Spinal cord (tissue), 10 donors: ENCODE measurements around the gene OSBPL10. TPM values are rescaled to one million over a fixed set of nuclear protein-coding genes. Genes with fewer than 3 reads are reported as not detected.
A peak's percentile ranks its signal among the peaks of the same experiment; 100 is the strongest.
"Not testable (repeated sequence)": the region's sequence is repeated elsewhere in the genome, so short reads cannot be mapped to it uniquely, and the experiment has no call there.

Source experiments
- DNase-seq, 6 donors: peaks; one replicate each; pipeline versions ENCODE4 v3.0.0 to v3.0.0-alpha.2; 2013 to 2015; ENCODE audit warnings: low spot score in 6 of 6, low read depth in 4 of 6
- H3K27ac ChIP-seq: one replicate; pipeline ENCODE4 v1.5.1; 2013; ENCODE audit warnings: low read depth, low read length, control low read depth
- H3K27me3 ChIP-seq: one replicate; pipeline ENCODE4 v1.6.1; 2013; ENCODE audit warnings: low read length; ENCODE audit not compliant: control insufficient read depth, insufficient read depth
- H3K36me3 ChIP-seq: one replicate; pipeline ENCODE4 v1.6.1; 2013; ENCODE audit warnings: low read length; ENCODE audit not compliant: control insufficient read depth, insufficient read depth
- H3K4me1 ChIP-seq: one replicate; pipeline ENCODE4 v1.6.1; 2013; ENCODE audit warnings: low read length; ENCODE audit not compliant: control insufficient read depth, insufficient read depth
- H3K4me3 ChIP-seq: one replicate; pipeline ENCODE4 v1.5.1; 2013; ENCODE audit warnings: low read depth, low read length, control low read depth
- H3K9me3 ChIP-seq: one replicate; pipeline ENCODE4 v1.6.1; 2013; ENCODE audit warnings: low read length; ENCODE audit not compliant: control insufficient read depth, insufficient read depth
- WGBS: methylation state at CpG from one replicate; pipeline ENCODE4 v1.1.5; 2013; ENCODE audit warnings: missing lambda C conversion rate; ENCODE audit not compliant: insufficient coverage; 5-methylcytosine and 5-hydroxymethylcytosine counted together
- long read RNA-seq, 4 donors: transcript quantifications; one replicate each; lab custom pipeline, GENCODE V29; 2026
- polyA plus RNA-seq, 2 donors: library from polyadenylated mRNA; unstranded; fragments of 120-200 nt; gene quantifications; one replicate each; pipeline ENCODE4 v1.2.1, GENCODE V29; 2013; ENCODE audit not compliant: insufficient read length in 2 of 2
- total RNA-seq, 2 donors: library from RNA; depleted of rRNA in 1 of 2; stranded (reverse); fragments of 120-200 nt in 1 of 2; fragments of >200 nt in 1 of 2; gene quantifications; one replicate each; pipeline versions ENCODE4 v1.2.3 to v1.2.4, GENCODE V29; 2013 to 2014
- donor health status: healthy.

OSBPL10 gene, protein sequence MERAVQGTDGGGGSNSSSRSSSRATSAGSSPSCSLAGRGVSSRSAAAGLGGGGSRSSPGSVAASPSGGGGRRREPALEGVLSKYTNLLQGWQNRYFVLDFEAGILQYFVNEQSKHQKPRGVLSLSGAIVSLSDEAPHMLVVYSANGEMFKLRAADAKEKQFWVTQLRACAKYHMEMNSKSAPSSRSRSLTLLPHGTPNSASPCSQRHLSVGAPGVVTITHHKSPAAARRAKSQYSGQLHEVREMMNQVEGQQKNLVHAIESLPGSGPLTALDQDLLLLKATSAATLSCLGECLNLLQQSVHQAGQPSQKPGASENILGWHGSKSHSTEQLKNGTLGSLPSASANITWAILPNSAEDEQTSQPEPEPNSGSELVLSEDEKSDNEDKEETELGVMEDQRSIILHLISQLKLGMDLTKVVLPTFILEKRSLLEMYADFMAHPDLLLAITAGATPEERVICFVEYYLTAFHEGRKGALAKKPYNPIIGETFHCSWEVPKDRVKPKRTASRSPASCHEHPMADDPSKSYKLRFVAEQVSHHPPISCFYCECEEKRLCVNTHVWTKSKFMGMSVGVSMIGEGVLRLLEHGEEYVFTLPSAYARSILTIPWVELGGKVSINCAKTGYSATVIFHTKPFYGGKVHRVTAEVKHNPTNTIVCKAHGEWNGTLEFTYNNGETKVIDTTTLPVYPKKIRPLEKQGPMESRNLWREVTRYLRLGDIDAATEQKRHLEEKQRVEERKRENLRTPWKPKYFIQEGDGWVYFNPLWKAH
- total RNA-seq: 10 to 100 TPM in 1 of 2 donors, 1 to 10 TPM in 1; 6.2 to 10.5 TPM
- polyA plus RNA-seq: 1 to 10 TPM; 6.5 to 7.8 TPM
- long read RNA-seq, donor 1, partial matches to known transcripts: 0 of 2 reads
- long read RNA-seq, donor 1, other reads (novel, unspliced or antisense): 0 of 2 reads
- long read RNA-seq, donor 2: 0 reads
- long read RNA-seq, donor 3: 0 reads
- long read RNA-seq, donor 4, full-length matches to known transcripts: 4 of 14 reads
- long read RNA-seq, donor 4, partial matches to known transcripts: 10 of 14 reads
- long read RNA-seq, donor 4, other reads (novel, unspliced or antisense): 0 of 14 reads

- Histone ChIP-seq H3K4me3 (peak within 1 kb of the TSS; percentile 71), H3K4me1 (peaks cover 19% of the 10 kb centered on the region), H3K36me3 (no peaks in the 10 kb centered on the region), H3K27ac (peak within 1 kb of the TSS; percentile 52), H3K9me3 (no peaks in the 10 kb centered on the region), H3K27me3 (peaks cover 20% of the 10 kb centered on the region)
- peak in 4 of 6 donors; percentile 32 to 88 (median 64) for DNase-seq
- WGBS: 4% methylated on average over 56 of the region's 65 CpGs
Observed at GRCh38 chr3:31981206-31982181, at the start of gene OSBPL10, which contains the start of gene ZNF860. Gene OSBPL10 (minus strand): TSS chr3:31981262. CDS start chr3:31981179, 83 bp downstream. Gene ZNF860 (plus strand): TSS chr3:31981750. CDS start chr3:31989080, 7,330 bp downstream.

- H3K27me3 ChIP-seq: no peaks in the 10 kb centered on the region
- H3K36me3 ChIP-seq: no peaks in the 10 kb centered on the region
- 83% methylated on average over 5 of the region's 6 CpGs for WGBS
- no peak overlapping the region for H3K27ac ChIP-seq
- no peaks in the 10 kb centered on the region for H3K9me3 ChIP-seq
- DNase-seq: no peak
- no peak overlapping the region for H3K4me3 ChIP-seq
- H3K4me1 ChIP-seq: no peaks in the 10 kb centered on the region
Observed at GRCh38 chr3:32026593-32026992, 45.5 kb upstream of the OSBPL10 start.

DNA sequence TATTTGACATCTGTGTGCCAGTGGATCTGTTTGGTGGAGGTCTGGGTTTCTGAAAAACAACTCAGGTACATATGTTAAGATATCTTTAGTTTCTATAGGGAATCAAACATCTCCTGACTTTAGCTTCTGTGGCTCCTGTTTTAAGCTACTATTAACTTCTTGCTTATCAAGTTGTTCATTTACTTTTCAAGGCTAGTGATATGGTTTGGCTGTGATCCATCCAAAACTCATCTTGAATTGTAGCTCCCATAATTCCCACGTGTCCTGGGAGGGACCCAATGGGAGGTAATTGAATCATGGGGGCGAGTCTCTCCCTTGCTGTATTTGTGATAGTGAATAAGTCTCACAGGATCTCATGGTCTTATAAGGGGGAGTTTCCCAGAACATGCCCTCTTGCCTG, 41.9 kb upstream of the OSBPL10 start:
- Histone ChIP-seq H3K27me3 (no peaks in the 10 kb centered on the region), H3K4me3 (no peak overlapping the region), H3K27ac (no peak overlapping the region), H3K9me3 (no peaks in the 10 kb centered on the region), H3K4me1 (no peaks in the 10 kb centered on the region), H3K36me3 (no peaks in the 10 kb centered on the region)
- no CpG with 5 or more reads among the region's 2 CpGs for WGBS
- no peak for DNase-seq

DNA sequence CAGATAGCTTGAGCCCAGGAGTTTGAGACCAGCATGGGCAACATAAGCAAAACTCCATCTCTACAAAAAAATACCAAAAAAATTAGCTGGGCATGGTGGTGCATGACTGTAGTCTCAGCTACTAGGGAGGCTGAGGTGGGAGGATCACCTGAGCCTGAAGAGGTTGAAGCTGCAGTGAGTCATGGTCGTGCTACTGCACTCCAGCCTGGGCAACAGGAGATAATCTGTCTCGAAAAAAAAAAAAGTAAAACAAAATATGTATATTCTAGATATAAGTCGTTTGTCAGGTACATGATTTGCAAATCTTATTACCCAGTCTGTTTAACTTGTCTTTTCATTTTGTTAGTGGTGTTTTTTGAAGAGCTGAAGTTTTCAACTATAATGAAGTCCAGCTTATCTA, 40.7 kb upstream of the OSBPL10 start:
- Histone ChIP-seq H3K36me3 (no peaks in the 10 kb centered on the region), H3K4me1 (no peaks in the 10 kb centered on the region), H3K4me3 (no peak overlapping the region), H3K27ac (no peak overlapping the region), H3K9me3 (no peaks in the 10 kb centered on the region), H3K27me3 (no peaks in the 10 kb centered on the region)
- DNase-seq: no peak
- no CpG with 5 or more reads among the region's 3 CpGs for WGBS

GRCh38 chr3:32021155-32021554, 40.1 kb upstream of the OSBPL10 start:
- Histone ChIP-seq H3K27ac (no peak overlapping the region), H3K9me3 (no peaks in the 10 kb centered on the region), H3K4me3 (no peak overlapping the region), H3K27me3 (no peaks in the 10 kb centered on the region), H3K4me1 (no peaks in the 10 kb centered on the region), H3K36me3 (no peaks in the 10 kb centered on the region)
- no peak for DNase-seq
- no CpG with 5 or more reads among the region's 7 CpGs for WGBS

- DNase-seq: peak in 4 of 6 donors; percentile 13 to 74 (median 38)
- Histone ChIP-seq H3K36me3 (no peaks in the 10 kb centered on the region), H3K4me1 (no peaks in the 10 kb centered on the region), H3K9me3 (no peaks in the 10 kb centered on the region), H3K27ac (no peak overlapping the region), H3K4me3 (no peak overlapping the region), H3K27me3 (no peaks in the 10 kb centered on the region)
- no CpG with 5 or more reads among the region's 5 CpGs for WGBS
Observed at GRCh38 chr3:32018757-32019564, 37.9 kb upstream of the OSBPL10 start.

GRCh38 chr3:32017286-32017685, 36.2 kb upstream of the OSBPL10 start:
- 100% methylated on average over 1 of the region's 3 CpGs for WGBS
- H3K4me3 ChIP-seq: no peak overlapping the region
- no peaks in the 10 kb centered on the region for H3K27me3 ChIP-seq
- H3K36me3 ChIP-seq: no peaks in the 10 kb centered on the region
- no peak overlapping the region for H3K27ac ChIP-seq
- no peaks in the 10 kb centered on the region for H3K4me1 ChIP-seq
- H3K9me3 ChIP-seq: no peaks in the 10 kb centered on the region
- no peak for DNase-seq

GRCh38 chr3:32015638-32016037, 34.6 kb upstream of the OSBPL10 start:
- not testable (repeated sequence) for H3K27me3 ChIP-seq, H3K9me3 ChIP-seq, H3K27ac ChIP-seq, DNase-seq, H3K4me1 ChIP-seq, H3K4me3 ChIP-seq, H3K36me3 ChIP-seq
- no CpG with 5 or more reads among the region's 3 CpGs for WGBS
